ENCODE results near the gene TTYH2. TPM values are rescaled to one million over a fixed set of nuclear protein-coding genes. Genes with fewer than 3 reads are reported as not detected.

The TTYH2 gene
- total RNA-seq, 3 donors from 2014 or later, result 4.2 to 5.9 (median 5.6) TPM

GRCh38 chr17:74170924-74171323 is 42.4 kb upstream of the TTYH2 start:
- Histone ChIP-seq H3K27me3 (peaks cover 0 to 9% of the 10 kb centered on the region in 2 donors), H3K4me1 (no peaks in the 10 kb centered on the region), H3K36me3 (no peaks in the 10 kb centered on the region), H3K9me3 (no peaks in the 10 kb centered on the region), H3K27ac (no peak overlapping the region), H3K4me3 (no peak overlapping the region)
- no peak for TF ChIP-seq CTCF (IDR thresholded peaks at IDR 0.05)
- no peak for TF ChIP-seq POLR2A (IDR thresholded peaks at IDR 0.05)
- no peak for TF ChIP-seq POLR2AphosphoS5 (IDR thresholded peaks at IDR 0.05)
- intact Hi-C loops (cut with DNase I; ENCODE audit: low total_unique reads), result loop anchor here (10.0 kb wide), 1 partner anchor 746 kb away; no protein-coding TSS in a partner anchor
- no peak for DNase-seq (ENCODE audit: low spot score in 2 of 2)

- no peak overlapping the region for H3K4me3 ChIP-seq
- TF ChIP-seq CTCF (IDR thresholded peaks at IDR 0.05) (no peak), POLR2AphosphoS5 (IDR thresholded peaks at IDR 0.05) (no peak), POLR2A (IDR thresholded peaks at IDR 0.05) (no peak)
- no peaks in the 10 kb centered on the region for H3K9me3 ChIP-seq
- intact Hi-C loops (cut with DNase I; ENCODE audit: low total_unique reads), result loop anchor here (10.0 kb wide), 1 partner anchor 748 kb away; no protein-coding TSS in a partner anchor
- H3K4me1 ChIP-seq, result no peaks in the 10 kb centered on the region
- no peak overlapping the region for H3K27ac ChIP-seq
- no peak for DNase-seq (ENCODE audit: low spot score in 2 of 2)
- H3K36me3 ChIP-seq, result no peaks in the 10 kb centered on the region
- peaks cover 0 to 13% of the 10 kb centered on the region in 2 donors for H3K27me3 ChIP-seq
Measured at GRCh38 chr17:74172700-74173099, 40.7 kb upstream of the TTYH2 start.

GRCh38 chr17:74176546-74177001 is 36.8 kb upstream of the TTYH2 start:
- peaks cover 0 to 22% of the 10 kb centered on the region in 2 donors for H3K27me3 ChIP-seq
- no peaks in the 10 kb centered on the region for H3K4me1 ChIP-seq
- intact Hi-C loops (cut with DNase I; ENCODE audit: low total_unique reads), result loop anchor here (10.0 kb wide), 1 partner anchor 752 kb away; no protein-coding TSS in a partner anchor
- no peak for TF ChIP-seq POLR2AphosphoS5 (IDR thresholded peaks at IDR 0.05)
- TF ChIP-seq POLR2A (IDR thresholded peaks at IDR 0.05), result no peak
- TF ChIP-seq CTCF (IDR thresholded peaks at IDR 0.05), result peak; percentile 10 to 75 (median 69)
- H3K4me3 ChIP-seq, result no peak overlapping the region
- DNase-seq (ENCODE audit: low spot score in 2 of 2), result no peak
- H3K36me3 ChIP-seq, result no peaks in the 10 kb centered on the region
- H3K27ac ChIP-seq, result no peak overlapping the region
- no peaks in the 10 kb centered on the region for H3K9me3 ChIP-seq

- intact Hi-C loops (cut with DNase I; ENCODE audit: low total_unique reads), result loop anchor here (10.0 kb wide), 1 partner anchor 752 kb away; no protein-coding TSS in a partner anchor
- H3K4me1 ChIP-seq, result no peaks in the 10 kb centered on the region
- H3K9me3 ChIP-seq, result no peaks in the 10 kb centered on the region
- H3K27ac ChIP-seq, result no peak overlapping the region
- no peak overlapping the region for H3K4me3 ChIP-seq
- peak in 1 of 3 donors; percentile 4 for TF ChIP-seq CTCF (IDR thresholded peaks at IDR 0.05)
- TF ChIP-seq POLR2AphosphoS5 (IDR thresholded peaks at IDR 0.05), result no peak
- no peak for DNase-seq (ENCODE audit: low spot score in 2 of 2)
- H3K27me3 ChIP-seq, result peaks cover 0 to 22% of the 10 kb centered on the region in 2 donors
- no peaks in the 10 kb centered on the region for H3K36me3 ChIP-seq
Measured at GRCh38 chr17:74177018-74177450, 36.3 kb upstream of the TTYH2 start.

- Histone ChIP-seq H3K9me3 (no peaks in the 10 kb centered on the region), H3K27ac (no peak overlapping the region), H3K27me3 (peaks cover 0 to 22% of the 10 kb centered on the region in 2 donors), H3K4me1 (no peaks in the 10 kb centered on the region), H3K4me3 (no peak overlapping the region), H3K36me3 (no peaks in the 10 kb centered on the region)
- TF ChIP-seq POLR2AphosphoS5 (IDR thresholded peaks at IDR 0.05) (no peak), POLR2A (IDR thresholded peaks at IDR 0.05) (no peak), CTCF (IDR thresholded peaks at IDR 0.05) (no peak)
- intact Hi-C loops (cut with DNase I; ENCODE audit: low total_unique reads), result loop anchor here (10.0 kb wide), 1 partner anchor 755 kb away; no protein-coding TSS in a partner anchor
- no peak for DNase-seq (ENCODE audit: low spot score in 2 of 2)
Measured at GRCh38 chr17:74179576-74179975, 33.8 kb upstream of the TTYH2 start.

All from breast epithelium (tissue), 4 donors.